GM19468 (cell line): ENCODE results near the gene PAX2.

ENCODE experiments used
- ATAC-seq: cut with Tn5 transposase; IDR thresholded peaks from one replicate; pipeline ENCODE4 v1.9.1; 2021; ENCODE audit warnings: mild to moderate bottlenecking, moderate library complexity, moderate number of reproducible peaks; ENCODE audit not compliant: unreplicated experiment; ENCODE audit errors: extremely low read depth

PAX2 gene

GRCh38 chr10:100749309-100750217 is 4.2 kb downstream of the PAX2 start:
- ATAC-seq: no peak

GRCh38 chr10:100750291-100751210 is 5.2 kb downstream of the PAX2 start:
- no peak for ATAC-seq

- ATAC-seq: no peak
Observed at GRCh38 chr10:100751211-100751933, 6.0 kb downstream of the PAX2 start.

GRCh38 chr10:100755821-100756220 is 10.4 kb downstream of the PAX2 start:
- ATAC-seq: no peak

GRCh38 chr10:100759331-100759730 is 13.9 kb downstream of the PAX2 start:
- no peak for ATAC-seq

- ATAC-seq: no peak
Observed at GRCh38 chr10:100760726-100761125, 15.3 kb downstream of the PAX2 start.

- no peak for ATAC-seq
Observed at GRCh38 chr10:100761191-100761590, 15.8 kb downstream of the PAX2 start.

GRCh38 chr10:100763043-100763747 is 17.8 kb downstream of the PAX2 start:
- ATAC-seq: no peak

- no peak for ATAC-seq
Observed at GRCh38 chr10:100766693-100767421, 21.5 kb downstream of the PAX2 start.

GRCh38 chr10:100767422-100767775 is 22.0 kb downstream of the PAX2 start:
- ATAC-seq: no peak

GRCh38 chr10:100769481-100769880 is 24.1 kb downstream of the PAX2 start:
- ATAC-seq: no peak

GRCh38 chr10:100773646-100774045 is 28.3 kb downstream of the PAX2 start:
- ATAC-seq: no peak

GRCh38 chr10:100774223-100774622 is 28.8 kb downstream of the PAX2 start:
- ATAC-seq: no peak

- no peak for ATAC-seq
Observed at GRCh38 chr10:100774876-100775275, 29.5 kb downstream of the PAX2 start.

- no peak for ATAC-seq
Observed at GRCh38 chr10:100775386-100775785, 30.0 kb downstream of the PAX2 start.

GRCh38 chr10:100775871-100776270 is 30.5 kb downstream of the PAX2 start:
- ATAC-seq: no peak

- ATAC-seq: no peak
Observed at GRCh38 chr10:100776671-100777070, 31.3 kb downstream of the PAX2 start.

GRCh38 chr10:100779329-100779728 is 33.9 kb downstream of the PAX2 start:
- ATAC-seq: no peak

GRCh38 chr10:100780324-100780723 is 34.9 kb downstream of the PAX2 start:
- no peak for ATAC-seq
